Nephron (organoid): Measurements from ENCODE around the gene TFF3.

Experiments used
- H3K27ac Mint-ChIP-seq, 3 experiments: 2 replicates each; pipeline ENCODE4 v1.8.0; 2020; ENCODE audit warnings: mixed read lengths in 3 of 3, mild to moderate bottlenecking in 2 of 3, moderate library complexity in 1 of 3
- H3K27me3 Mint-ChIP-seq: 2 replicates; pipeline ENCODE4 v1.8.0; 2021; ENCODE audit warnings: low read depth, mild to moderate bottlenecking, moderate library complexity, mixed read lengths
- H3K36me3 Mint-ChIP-seq: 2 replicates; pipeline ENCODE4 v1.8.0; 2020; ENCODE audit warnings: low read depth, mixed read lengths
- H3K4me1 Mint-ChIP-seq: 2 replicates; pipeline ENCODE4 v1.8.0; 2020; ENCODE audit warnings: mixed read lengths
- H3K4me3 Mint-ChIP-seq, 3 experiments: 2 replicates each; pipeline ENCODE4 v1.8.0; 2020; ENCODE audit warnings: mild to moderate bottlenecking in 3 of 3, mixed read lengths in 3 of 3, moderate library complexity in 2 of 3
- H3K9me3 Mint-ChIP-seq: 2 replicates; pipeline ENCODE4 v1.8.0; 2020; ENCODE audit warnings: mixed read lengths
- CTCF ChIP-seq, 3 experiments: fragments of 200-600 bp; sonication (generic); IDR thresholded peaks; one replicate each; pipeline ENCODE4 v1.5.0; 2021; ENCODE audit warnings: antibody characterized with exemption in 3 of 3; ENCODE audit not compliant: unreplicated experiment in 3 of 3

The TFF3 gene

DNA sequence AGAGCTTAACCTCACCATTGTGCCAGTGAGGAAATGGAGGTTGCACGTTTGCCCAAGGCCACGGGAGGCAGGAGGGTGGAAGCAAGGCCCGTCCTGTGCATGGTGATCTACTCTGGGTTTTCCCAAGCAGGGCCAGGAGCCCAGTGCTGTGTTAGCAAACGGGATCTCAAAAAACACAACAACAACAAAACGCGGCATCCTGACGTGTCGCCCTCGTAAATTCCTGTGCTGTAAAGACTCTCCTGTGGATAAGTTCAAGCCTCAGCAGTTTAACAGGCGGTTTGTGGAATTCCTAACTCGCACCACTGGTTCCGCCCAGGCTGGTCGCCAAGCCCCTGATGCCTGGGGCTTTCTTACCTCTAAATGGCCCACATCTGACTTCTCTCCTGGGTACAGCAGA is 39.1 kb downstream of the TFF3 start:
- Mint-ChIP-seq H3K27ac (peak overlapping the region in 1 of 3 experiments; percentile 75), H3K4me1 (no peaks in the 10 kb centered on the region), H3K9me3 (no peaks in the 10 kb centered on the region), H3K27me3 (peaks cover 26% of the 10 kb centered on the region), H3K4me3 (no peak overlapping the region), H3K36me3 (no peaks in the 10 kb centered on the region)
- TF ChIP-seq CTCF (IDR thresholded peaks at IDR 0.05; ENCODE audit: unreplicated experiment in 3 of 3), result no peak

- TF ChIP-seq CTCF (IDR thresholded peaks at IDR 0.05; ENCODE audit: unreplicated experiment in 3 of 3), result no peak
- Mint-ChIP-seq H3K9me3 (no peaks in the 10 kb centered on the region), H3K4me3 (no peak overlapping the region), H3K36me3 (no peaks in the 10 kb centered on the region), H3K27me3 (peaks cover 18% of the 10 kb centered on the region), H3K4me1 (no peaks in the 10 kb centered on the region), H3K27ac (no peak overlapping the region)
These were observed 42.1 kb downstream of the TFF3 start for GRCh38 chr21:42272984-42273600.

DNA sequence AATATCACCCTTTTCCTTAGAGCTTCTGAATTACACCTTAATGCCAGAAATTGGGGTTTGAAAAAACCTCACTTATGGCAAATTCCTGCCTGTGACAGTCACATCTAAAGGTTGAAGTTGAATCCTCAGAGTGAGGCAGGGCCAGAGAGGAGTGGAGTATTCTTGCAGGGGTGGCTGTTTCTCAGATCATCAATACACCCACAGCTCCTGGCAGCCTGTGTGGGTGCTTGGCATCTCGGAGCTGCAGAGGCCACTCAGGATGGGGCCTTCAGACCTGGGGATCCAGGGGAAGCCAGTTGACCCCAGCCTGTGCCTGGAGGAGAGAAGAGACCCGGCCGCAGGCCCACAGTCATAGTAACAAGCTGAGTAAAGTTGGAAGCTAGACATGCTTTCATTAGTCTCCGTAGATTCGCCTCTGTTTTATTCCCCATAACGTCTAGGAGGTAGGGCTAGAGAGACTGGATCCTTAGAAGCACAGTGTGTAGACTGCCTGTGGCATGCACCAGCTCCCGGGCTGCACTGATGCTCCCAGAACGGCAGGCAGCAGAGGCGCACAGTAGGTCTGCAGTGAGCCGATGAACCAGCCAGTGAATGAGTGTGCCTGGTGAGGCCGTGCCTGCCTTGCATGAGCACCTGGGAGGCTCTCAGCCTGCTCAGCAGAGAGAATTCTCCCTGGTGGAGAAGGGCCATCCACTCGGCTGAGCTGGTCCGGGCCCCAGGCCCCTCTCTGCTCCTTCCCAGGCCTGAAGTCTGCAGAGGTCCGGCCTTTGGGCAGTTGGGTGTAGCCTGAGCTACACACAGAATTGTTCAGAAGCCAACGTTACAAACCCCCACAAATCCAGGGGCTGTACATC is 42.9 kb downstream of the TFF3 start:
- no peak overlapping the region for H3K27ac Mint-ChIP-seq
- H3K36me3 Mint-ChIP-seq, result no peaks in the 10 kb centered on the region
- peaks cover 4% of the 10 kb centered on the region for H3K4me1 Mint-ChIP-seq
- H3K9me3 Mint-ChIP-seq, result no peaks in the 10 kb centered on the region
- no peak for TF ChIP-seq CTCF (IDR thresholded peaks at IDR 0.05; ENCODE audit: unreplicated experiment in 3 of 3)
- peaks cover 10% of the 10 kb centered on the region for H3K27me3 Mint-ChIP-seq
- H3K4me3 Mint-ChIP-seq, result no peak overlapping the region

- no peaks in the 10 kb centered on the region for H3K36me3 Mint-ChIP-seq
- peaks cover 6% of the 10 kb centered on the region for H3K27me3 Mint-ChIP-seq
- no peak for TF ChIP-seq CTCF (IDR thresholded peaks at IDR 0.05; ENCODE audit: unreplicated experiment in 3 of 3)
- no peak overlapping the region for H3K27ac Mint-ChIP-seq
- peaks cover 4% of the 10 kb centered on the region for H3K4me1 Mint-ChIP-seq
- H3K4me3 Mint-ChIP-seq, result no peak overlapping the region
- no peaks in the 10 kb centered on the region for H3K9me3 Mint-ChIP-seq
These were observed 44.1 kb downstream of the TFF3 start for GRCh38 chr21:42271065-42271464.

DNA sequence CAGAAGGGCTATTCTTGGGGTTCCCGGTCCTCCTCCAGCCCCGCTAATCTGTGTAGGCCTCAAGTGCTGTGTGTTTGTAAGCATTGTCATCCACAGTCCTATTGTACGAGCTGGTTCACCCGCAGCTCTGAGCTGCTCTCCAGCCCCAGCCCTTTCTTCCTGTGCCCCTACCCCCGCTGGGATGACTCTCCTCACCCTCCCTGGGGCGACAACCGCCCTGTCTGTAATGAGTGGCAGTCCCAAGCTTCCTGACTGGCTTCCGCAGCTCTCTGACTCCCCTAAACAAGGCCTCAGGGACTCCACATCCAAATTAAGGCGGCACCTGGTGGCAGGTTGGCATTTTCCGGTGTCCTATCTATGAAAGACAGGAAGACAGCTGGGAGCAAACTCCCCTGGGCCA is 45.8 kb downstream of the TFF3 start:
- H3K4me3 Mint-ChIP-seq, result no peak overlapping the region
- no peaks in the 10 kb centered on the region for H3K9me3 Mint-ChIP-seq
- H3K36me3 Mint-ChIP-seq, result no peaks in the 10 kb centered on the region
- no peaks in the 10 kb centered on the region for H3K27me3 Mint-ChIP-seq
- no peak for TF ChIP-seq CTCF (IDR thresholded peaks at IDR 0.05; ENCODE audit: unreplicated experiment in 3 of 3)
- H3K4me1 Mint-ChIP-seq, result peaks cover 10% of the 10 kb centered on the region
- no peak overlapping the region for H3K27ac Mint-ChIP-seq
